GM21528 (cell line): ENCODE data around the gene FAM156A.
"Not testable (repeated sequence)": the region's sequence is repeated elsewhere in the genome, so short reads cannot be mapped to it uniquely, and the experiment has no call there.

Experiments used
- ATAC-seq: cut with Tn5 transposase; IDR thresholded peaks from one replicate; pipeline ENCODE4 v1.9.1; 2021; ENCODE audit warnings: mild to moderate bottlenecking, moderate library complexity; ENCODE audit not compliant: unreplicated experiment, low FRiP score

Gene FAM156A

GRCh38 chrX:52907137-52907536, 51.2 kb downstream of the FAM156A start:
- not testable (repeated sequence) for ATAC-seq

- not testable (repeated sequence) for ATAC-seq
Measured at GRCh38 chrX:52906072-52906471, 52.2 kb downstream of the FAM156A start.

- not testable (repeated sequence) for ATAC-seq
Measured at GRCh38 chrX:52905531-52905930, 52.8 kb downstream of the FAM156A start.
